WERI-Rb-1 (cell line): Measurements from ENCODE around the gene EPN1.

Experiments used
- DNase-seq: peaks from one replicate; pipeline ENCODE4 v3.0.0-alpha.2; 2020
- H3K27ac ChIP-seq: fragments of 250-450 bp; sonication (Bioruptor Pico); 2 replicates; pipeline ENCODE4 v1.5.1; 2020; ENCODE audit warnings: mild to moderate bottlenecking, moderate library complexity
- H3K27me3 ChIP-seq: fragments of 250-450 bp; sonication (Bioruptor Pico); 2 replicates; pipeline ENCODE4 v1.5.1; 2021; ENCODE audit warnings: mild to moderate bottlenecking, low read depth, moderate library complexity; ENCODE audit not compliant: insufficient read depth, severe bottlenecking
- H3K36me3 ChIP-seq: fragments of 250-450 bp; sonication (Bioruptor Pico); 2 replicates; pipeline ENCODE4 v1.5.1; 2020; ENCODE audit warnings: mild to moderate bottlenecking, moderate library complexity
- H3K4me3 ChIP-seq: 2 replicates; pipeline ENCODE4 v1.5.1; 2011; ENCODE audit warnings: low read depth, mild to moderate bottlenecking, control low read depth, low read length
- H3K9me3 ChIP-seq: fragments of 250-450 bp; sonication (Bioruptor Pico); 2 replicates; pipeline ENCODE4 v1.5.1; 2021; ENCODE audit warnings: mild to moderate bottlenecking, moderate library complexity; ENCODE audit not compliant: severe bottlenecking
- CTCF ChIP-seq: IDR thresholded peaks from 2 replicates; pipeline ENCODE4 v1.5.1; 2011; ENCODE audit warnings: low read depth, mild to moderate bottlenecking, control low read depth, inconsistent platforms, low read length

EPN1 gene

GRCh38 chr19:55668603-55669348 is 6.2 kb upstream of the EPN1 start:
- DNase-seq: no peak
- no peak overlapping the region for H3K27ac ChIP-seq
- H3K36me3 ChIP-seq: peaks cover 82% of the 10 kb centered on the region
- no peak for TF ChIP-seq CTCF
- no peaks in the 10 kb centered on the region for H3K27me3 ChIP-seq
- no peak overlapping the region for H3K4me3 ChIP-seq
- no peaks in the 10 kb centered on the region for H3K9me3 ChIP-seq

GRCh38 chr19:55669418-55670279 is 5.4 kb upstream of the EPN1 start:
- peaks cover 78% of the 10 kb centered on the region for H3K36me3 ChIP-seq
- no peaks in the 10 kb centered on the region for H3K27me3 ChIP-seq
- DNase-seq: no peak
- TF ChIP-seq CTCF: no peak
- no peaks in the 10 kb centered on the region for H3K9me3 ChIP-seq
- no peak overlapping the region for H3K27ac ChIP-seq
- no peak overlapping the region for H3K4me3 ChIP-seq

- DNase-seq: no peak
- TF ChIP-seq CTCF: no peak
- H3K27me3 ChIP-seq: no peaks in the 10 kb centered on the region
- no peak overlapping the region for H3K27ac ChIP-seq
- no peaks in the 10 kb centered on the region for H3K9me3 ChIP-seq
- no peak overlapping the region for H3K4me3 ChIP-seq
- H3K36me3 ChIP-seq: peaks cover 74% of the 10 kb centered on the region
Measured at GRCh38 chr19:55670280-55671053, 4.6 kb upstream of the EPN1 start.

- H3K36me3 ChIP-seq: peaks cover 69% of the 10 kb centered on the region
Measured at GRCh38 chr19:55671054-55671378, 4.0 kb upstream of the EPN1 start.

GRCh38 chr19:55672418-55672817 is 2.6 kb upstream of the EPN1 start:
- H3K27ac ChIP-seq: no peak overlapping the region

More at GRCh38 chr19:55671054-55671378, 4.0 kb upstream of the EPN1 start:
- Histone ChIP-seq H3K27ac (no peak overlapping the region), H3K27me3 (no peaks in the 10 kb centered on the region), H3K4me3 (no peak overlapping the region), H3K9me3 (no peaks in the 10 kb centered on the region)
- no peak for TF ChIP-seq CTCF
- DNase-seq: no peak

More at GRCh38 chr19:55672418-55672817, 2.6 kb upstream of the EPN1 start:
- H3K4me3 ChIP-seq: no peak overlapping the region
- no peaks in the 10 kb centered on the region for H3K9me3 ChIP-seq
- TF ChIP-seq CTCF: no peak
- H3K27me3 ChIP-seq: no peaks in the 10 kb centered on the region
- H3K36me3 ChIP-seq: peaks cover 66% of the 10 kb centered on the region
- DNase-seq: no peak
